ENCODE results near the gene EXOSC9. TPM values are rescaled to one million over a fixed set of nuclear protein-coding genes. Genes with fewer than 3 reads are reported as not detected.

The EXOSC9 gene
- total and polyA plus RNA-seq, 2 of the 8 experiments (the other 6 are each of a cell fraction or from before 2014, with no cell fraction given) = 33.2 to 54.9 TPM

DNA sequence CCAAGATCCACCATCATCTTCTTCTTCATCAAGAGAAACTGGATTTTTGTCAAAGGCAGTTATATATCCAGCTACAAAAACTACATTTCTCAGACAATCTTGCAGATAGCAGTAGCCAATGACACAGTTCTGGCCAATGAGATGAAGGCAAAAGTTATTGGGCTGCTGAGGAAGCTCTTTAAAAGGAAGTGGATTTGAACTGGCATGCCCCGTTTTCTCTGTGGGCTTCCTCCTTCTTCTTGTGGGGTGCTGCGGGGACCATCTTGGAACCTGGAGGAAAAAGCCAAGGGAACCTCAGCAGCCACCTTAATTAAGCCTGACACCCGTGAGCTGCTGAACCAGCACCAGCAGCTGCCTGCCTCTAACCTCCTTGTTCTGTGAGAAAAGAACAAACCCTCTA lies 40.9 kb upstream of the EXOSC9 start:
- Histone ChIP-seq H3K27ac (ENCODE audit: low read depth, low read length) (no peak overlapping the region), H4K91ac (replicated peaks; ENCODE audit: insufficient read length, low read length) (no peak overlapping the region), H4K8ac (ENCODE audit: extremely low read depth, insufficient read depth, low read length) (no peak overlapping the region), H3K23ac (ENCODE audit: insufficient read length) (no peak overlapping the region), H3K4me2 (ENCODE audit: insufficient read depth in 1 of 2, low read depth in 2 of 2, low read length in 2 of 2) (no peak overlapping the region), H3K4me3 (ENCODE audit: extremely low read depth in 1 of 4, insufficient read depth in 2 of 4, low read depth in 3 of 4, low read length in 4 of 4) (no peak overlapping the region), H3K4ac (replicated peaks; ENCODE audit: insufficient read length, low read depth, low read length) (no peak overlapping the region), H3K36me3 (ENCODE audit: control insufficient read depth in 2 of 4, insufficient read depth in 4 of 4, low read length in 3 of 4) (no peaks in the 10 kb centered on the region), H3K79me1 (ENCODE audit: low read depth, low read length) (no peaks in the 10 kb centered on the region), H3K9ac (replicated peaks in 1 of 4; ENCODE audit: extremely low read depth in 1 of 4, low read depth in 3 of 4, low read length in 3 of 4) (no peak overlapping the region), H3K4me1 (replicated peaks in 1 of 4; ENCODE audit: control insufficient read depth in 3 of 4, insufficient read depth in 4 of 4, low read length in 3 of 4) (0 out of 7 replicates have a peak, but pooled peaks cover 0 to 2% (median 0%) of the 10 kb centered on the region in 4 experiments), H3K79me2 (ENCODE audit: control insufficient read depth in 1 of 2, insufficient read depth in 2 of 2, low read length in 2 of 2) (no peaks in the 10 kb centered on the region), H4K20me1 (replicated peaks in 1 of 2; ENCODE audit: control insufficient read depth in 1 of 2, insufficient read depth in 2 of 2, low read length in 2 of 2) (no peaks in the 10 kb centered on the region), H2BK120ac (replicated peaks; ENCODE audit: low read depth, low read length) (no peak overlapping the region), H2BK5ac (ENCODE audit: low read depth, low read length) (no peak overlapping the region), H3K14ac (ENCODE audit: insufficient read length) (no peak overlapping the region), H2AK5ac (ENCODE audit: low read depth, low read length) (no peak overlapping the region), H3K23me2 (ENCODE audit: low read depth, low read length) (peaks cover 8% of the 10 kb centered on the region), H3K27me3 (replicated peaks in 1 of 4; ENCODE audit: control insufficient read depth in 3 of 4, extremely low read depth in 1 of 4, insufficient read depth in 3 of 4, low read length in 3 of 4) (peaks cover 13 to 33% (median 22%) of the 10 kb centered on the region in 4 experiments), H2BK15ac (ENCODE audit: low read length) (no peak overlapping the region), H2BK20ac (ENCODE audit: low read length) (no peak overlapping the region), H4K5ac (ENCODE audit: insufficient read length, low read depth, low read length) (no peak overlapping the region), H3K9me3 (ENCODE audit: insufficient read depth in 2 of 2, low read depth in 1 of 2, low read length in 1 of 2) (no peaks in the 10 kb centered on the region), H2BK12ac (ENCODE audit: low read depth, low read length) (no peak overlapping the region), H2AFZ (ENCODE audit: low read length) (no peak overlapping the region), H3K18ac (ENCODE audit: extremely low read depth, low read length) (no peak overlapping the region), H3K56ac (replicated peaks; ENCODE audit: insufficient read length, low read depth, low read length) (no peak overlapping the region)
- FAIRE-seq = no peak
- CTCF ChIA-PET (ENCODE audit: partially characterized antibody) = interaction anchor here (0.9 to 1.6 kb wide), 2 partner anchors 21 to 389 kb away, joined by 3 to 4 read pairs; no protein-coding TSS in a partner anchor
- 75% methylated on average over 3 of the region's 3 CpGs; no CpG with 5 or more reads in 1 of the 2 experiments for WGBS, 2 experiments (ENCODE audit: extremely low coverage in 1 of 2, insufficient coverage in 1 of 2, insufficient read length in 1 of 2, insufficient replicate concordance in 2 of 2, low coverage in 1 of 2, low lambda C conversion rate in 2 of 2, missing lambda C conversion rate in 1 of 2)
- POLR2A ChIA-PET (ENCODE audit: partially characterized antibody) = no interaction called here
- DNase-seq (ENCODE audit: low read depth in 1 of 2, low spot score in 2 of 2) = no peak
- TF ChIP-seq, protein P1, sequence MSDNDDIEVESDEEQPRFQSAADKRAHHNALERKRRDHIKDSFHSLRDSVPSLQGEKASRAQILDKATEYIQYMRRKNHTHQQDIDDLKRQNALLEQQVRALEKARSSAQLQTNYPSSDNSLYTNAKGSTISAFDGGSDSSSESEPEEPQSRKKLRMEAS (IDR thresholded peaks at IDR 0.05) = no peak
- TF ChIP-seq HDAC2 (IDR thresholded peaks at IDR 0.05; ENCODE audit: borderline replicate concordance in 1 of 2, low read depth in 2 of 2, low read length in 2 of 2) = no peak
- no peak for TF ChIP-seq RAD21 (IDR thresholded peaks at IDR 0.05 in 1 of 2, conservative IDR thresholded peaks at IDR 0.05 in 1 of 2; ENCODE audit: low read depth in 2 of 2, low read length in 2 of 2)
- no peak for TF ChIP-seq JUN (IDR thresholded peaks at IDR 0.05; ENCODE audit: low read depth, low read length)
- no peak for TF ChIP-seq POLR2A (IDR thresholded peaks at IDR 0.05; ENCODE audit: control extremely low read depth in 1 of 2, low read depth in 2 of 2, low read length in 2 of 2)
- no peak for TF ChIP-seq EP300 (IDR thresholded peaks at IDR 0.05; ENCODE audit: borderline replicate concordance in 1 of 2, low read depth in 2 of 2, low read length in 2 of 2)
- TF ChIP-seq GTF2F1 (IDR thresholded peaks at IDR 0.05; ENCODE audit: borderline replicate concordance, low read depth, low read length) = no peak
- TF ChIP-seq CTBP2 (IDR thresholded peaks at IDR 0.05; ENCODE audit: borderline replicate concordance, insufficient read depth, insufficient read length, low read length) = no peak
- TF ChIP-seq POLR2AphosphoS5 (IDR thresholded peaks at IDR 0.05; ENCODE audit: low read depth, low read length) = no peak
- no peak for TF ChIP-seq GABPA (IDR thresholded peaks at IDR 0.05; ENCODE audit: borderline replicate concordance, insufficient read depth, low read length)
- no peak for TF ChIP-seq KDM1A (IDR thresholded peaks at IDR 0.05; ENCODE audit: borderline replicate concordance, low read length)
- TF ChIP-seq KDM5A (IDR thresholded peaks at IDR 0.05; ENCODE audit: low read length) = no peak

Data from H1 (cell line).